Endothelial cell of umbilical vein (primary cell): ENCODE measurements around the gene TARBP1. TPM values are rescaled to one million over a fixed set of nuclear protein-coding genes. Genes with fewer than 3 reads are reported as not detected.

Source experiments
- BruUV-seq: library from RNA; stranded (reverse); fragments of 400-500 nt; replicated peaks from 2 replicates; lab custom pipeline; 2021; lab: Mats Ljungman, UMichigan
- CTCF ChIA-PET: fragments of 300-600, 350-600 bp; sonication (Branson Sonifier 250); formaldehyde crosslinking; loops from one replicate; lab custom pipeline; 2021; ENCODE audit warnings: antibody characterized with exemption, inconsistent platforms; lab: Charles Lee
- POLR2A ChIA-PET: fragments of 300-600, 350-600 bp; sonication (Branson Sonifier 250); formaldehyde crosslinking; loops from one replicate; lab custom pipeline; 2021; ENCODE audit warnings: antibody characterized with exemption, inconsistent platforms; lab: Charles Lee
- DNase-seq: peaks from one replicate; pipeline ENCODE4 v3.0.0-alpha.2; 2011; ENCODE audit warnings: low read depth, low spot score
- FAIRE-seq: peaks from 2 replicates; lab custom pipeline; 2011; peaks lifted over from hg19 to GRCh38; lab: Jason Lieb, UNC
- H2AFZ ChIP-seq: 2 replicates; pipeline ENCODE4 v1.6.0; 2012; ENCODE audit warnings: low read depth, low read length, control low read depth, inconsistent platforms
- H3K27ac ChIP-seq: 2 replicates; pipeline ENCODE4 v1.5.1; 2011; ENCODE audit warnings: low read depth, mild to moderate bottlenecking, control low read depth, low read length, moderate library complexity; ENCODE audit not compliant: insufficient read depth
- H3K27me3 ChIP-seq, 2 experiments: 2 replicates each; pipeline versions ENCODE4 v1.6.0 to v1.6.1; 2011; ENCODE audit warnings: low read length in 2 of 2, mixed read lengths in 1 of 2; ENCODE audit not compliant: control insufficient read depth in 2 of 2, insufficient read depth in 2 of 2
- H3K36me3 ChIP-seq, 2 experiments: 2 replicates in 1 of 2; 3 replicates in 1 of 2; pipeline ENCODE4 v1.5.1; 2011; ENCODE audit warnings: low read length in 2 of 2, mild to moderate bottlenecking in 1 of 2, moderate library complexity in 1 of 2; ENCODE audit not compliant: control insufficient read depth in 2 of 2, insufficient read depth in 2 of 2; ENCODE audit errors: extremely low read depth in 1 of 2
- H3K4me1 ChIP-seq: 3 replicates; pipeline ENCODE4 v1.5.1; 2011; ENCODE audit warnings: mild to moderate bottlenecking, low read length; ENCODE audit not compliant: control insufficient read depth, insufficient read depth; ENCODE audit errors: extremely low read depth
- H3K4me2 ChIP-seq: 2 replicates; pipeline ENCODE4 v1.6.1; 2011; ENCODE audit warnings: low read length, control low read depth, mixed read lengths; ENCODE audit not compliant: insufficient read depth
- H3K4me3 ChIP-seq, 3 experiments: fragments of 200-600 bp in 1 of 3; sonication (generic), shearing (Covaris generic) in 1 of 3; replicated peaks in 1 of 3; 2 replicates each; pipeline ENCODE4 v1.5.1; 2011 to 2016; ENCODE audit warnings: control low read depth in 3 of 3, low read length in 3 of 3, mild to moderate bottlenecking in 2 of 3, inconsistent platforms in 1 of 3, low read depth in 1 of 3, moderate library complexity in 1 of 3; ENCODE audit not compliant: insufficient read depth in 1 of 3
- H3K79me2 ChIP-seq: 2 replicates; pipeline ENCODE4 v1.6.0; 2012; ENCODE audit warnings: low read length, inconsistent platforms; ENCODE audit not compliant: control insufficient read depth, insufficient read depth
- H3K9ac ChIP-seq: replicated peaks from 2 replicates; pipeline ENCODE3; 2011; ENCODE audit warnings: low read length, control low read depth; ENCODE audit not compliant: insufficient read depth; ENCODE audit errors: extremely low read depth
- H3K9me1 ChIP-seq: replicated peaks from 3 replicates; pipeline ENCODE4 v1.6.0; 2011; ENCODE audit warnings: mild to moderate bottlenecking, low read length; ENCODE audit not compliant: control insufficient read depth, insufficient read depth; ENCODE audit errors: extremely low read depth
- H3K9me3 ChIP-seq: replicated peaks from 2 replicates; pipeline ENCODE4 v1.5.1; 2012; ENCODE audit warnings: low read length, inconsistent platforms; ENCODE audit not compliant: control insufficient read depth, insufficient read depth
- H4K20me1 ChIP-seq: replicated peaks from 2 replicates; pipeline ENCODE3; 2011; ENCODE audit warnings: mild to moderate bottlenecking, low read length; ENCODE audit not compliant: control insufficient read depth, insufficient read depth; ENCODE audit errors: extremely low read depth
- CTCF ChIP-seq, 2 donors: IDR thresholded peaks; 1 replicate in 1 of 2; 2 replicates in 1 of 2; pipeline ENCODE4 v1.5.1; 2011; ENCODE audit warnings: low read length in 2 of 2, mild to moderate bottlenecking in 2 of 2, moderate library complexity in 2 of 2, control low read depth in 1 of 2, inconsistent platforms in 1 of 2, low read depth in 1 of 2; ENCODE audit not compliant: insufficient read depth in 1 of 2; ENCODE audit errors: extremely low read depth in 1 of 2
- EZH2 ChIP-seq: IDR thresholded peaks from 2 replicates; pipeline ENCODE4 v1.6.1; 2012; ENCODE audit warnings: borderline replicate concordance, low read depth, mild to moderate bottlenecking, moderate library complexity, low read length, inconsistent platforms; ENCODE audit not compliant: severe bottlenecking
- FOS ChIP-seq: IDR thresholded peaks from 2 replicates; pipeline ENCODE4 v1.6.1; 2011; ENCODE audit warnings: mild to moderate bottlenecking, low read length, moderate library complexity, borderline replicate concordance; ENCODE audit not compliant: insufficient read depth
- GATA2 ChIP-seq: IDR thresholded peaks from 2 replicates; pipeline ENCODE4 v1.7.0; 2011; ENCODE audit warnings: low read depth, mild to moderate bottlenecking, moderate library complexity, mixed read lengths, low read length; ENCODE audit not compliant: insufficient read length, insufficient read depth
- JUN ChIP-seq: IDR thresholded peaks from 2 replicates; pipeline ENCODE4 v1.6.1; 2011; ENCODE audit warnings: borderline replicate concordance, low read depth; ENCODE audit not compliant: insufficient read length, insufficient read depth
- MAX ChIP-seq: IDR thresholded peaks from 2 replicates; pipeline ENCODE4 v1.6.1; 2011; ENCODE audit not compliant: insufficient read depth, insufficient read length
- MYC ChIP-seq: IDR thresholded peaks from one replicate; pipeline ENCODE4 v1.6.1; 2011; ENCODE audit warnings: mild to moderate bottlenecking, low read depth, low read length
- POLR2A ChIP-seq: IDR thresholded peaks from 2 replicates; pipeline ENCODE4 v1.6.1; 2012; ENCODE audit warnings: low read depth, mild to moderate bottlenecking, control low read depth, low read length
- POLR2AphosphoS5 ChIP-seq: IDR thresholded peaks from 2 replicates; pipeline ENCODE4 v1.6.1; 2012; ENCODE audit warnings: low read depth, mild to moderate bottlenecking, control low read depth, low read length, moderate library complexity; ENCODE audit not compliant: insufficient read depth
- dilution Hi-C: fragments of 300-500 bp; cut with MboI; formaldehyde crosslinking; loops from one replicate; pipeline ENCODE4 v1.15.0; 2019; ENCODE audit warnings: low sequenced_read_pairs; ENCODE audit not compliant: extremely low pct_ligation_motif_present
- intact Hi-C: fragments of 100-400 bp; cut with micrococcal nuclease; formaldehyde crosslinking; loops from one replicate; pipeline ENCODE4 v1.10.0; 2022
- polyA plus RNA-seq, 4 experiments: library from polyadenylated mRNA; depleted of rRNA in 3 of 4; stranded (reverse) in 3 of 4; unstranded in 1 of 4; fragments of >200 nt; gene quantifications; 2 replicates each; pipeline versions ENCODE4 v1.2.1 to v1.2.3, GENCODE V29; 2011 to 2012; ENCODE audit warnings: missing spikeins in 1 of 4
- total RNA-seq: library from RNA; stranded (reverse); gene quantifications from 2 replicates; pipeline ENCODE4 v1.2.3, GENCODE V29; 2021

Gene TARBP1
- total and polyA plus RNA-seq, 2 donors (not counting 3 experiments of a cell fraction or from before 2014, with no cell fraction given), result 17.3 to 23.4 TPM

- Histone ChIP-seq H3K9ac (no peak overlapping the region), H3K27me3 (no peaks in the 10 kb centered on the region), H3K36me3 (no peaks in the 10 kb centered on the region), H3K4me2 (no peak overlapping the region), H3K79me2 (no peaks in the 10 kb centered on the region), H3K27ac (no peak overlapping the region), H3K9me1 (no peaks in the 10 kb centered on the region), H3K9me3 (no peaks in the 10 kb centered on the region), H3K4me3 (no peak overlapping the region), H2AFZ (no peak overlapping the region), H3K4me1 (no peaks in the 10 kb centered on the region), H4K20me1 (no peaks in the 10 kb centered on the region)
- no TSS peak for BruUV-seq
- DNase-seq (no peak), FAIRE-seq (no peak)
- POLR2A ChIA-PET, result no interaction called here
- intact Hi-C loops, result no loop called here
- CTCF ChIA-PET, result interaction anchor here (3.7 kb wide), 1 partner anchor 10 kb away, joined by 17 read pairs; no protein-coding TSS in a partner anchor
- TF ChIP-seq POLR2A, result no peak
- no peak for TF ChIP-seq MAX
- no peak for TF ChIP-seq GATA2
- TF ChIP-seq EZH2, result no peak
- no peak for TF ChIP-seq POLR2AphosphoS5
- TF ChIP-seq JUN, result no peak
- no peak for TF ChIP-seq CTCF (IDR thresholded peaks at IDR 0.05; ENCODE audit: extremely low read depth in 1 of 2, insufficient read depth in 1 of 2, low read depth in 1 of 2, low read length in 2 of 2)
- no peak for TF ChIP-seq FOS
- TF ChIP-seq MYC, result no peak
- dilution Hi-C loops, result no loop called here
Observed at GRCh38 chr1:234509457-234510328, 30.7 kb upstream of the TARBP1 start.
